Fibroblast of gingiva (primary cell): ENCODE data around the gene HTT.

ENCODE experiments used
- DNase-seq: peaks from one replicate; pipeline ENCODE4 v3.0.0-alpha.2; 2011; ENCODE audit warnings: low read depth

HTT gene

GRCh38 chr4:3201718-3202702, 127.5 kb downstream of the HTT start:
- no peak for DNase-seq

DNA sequence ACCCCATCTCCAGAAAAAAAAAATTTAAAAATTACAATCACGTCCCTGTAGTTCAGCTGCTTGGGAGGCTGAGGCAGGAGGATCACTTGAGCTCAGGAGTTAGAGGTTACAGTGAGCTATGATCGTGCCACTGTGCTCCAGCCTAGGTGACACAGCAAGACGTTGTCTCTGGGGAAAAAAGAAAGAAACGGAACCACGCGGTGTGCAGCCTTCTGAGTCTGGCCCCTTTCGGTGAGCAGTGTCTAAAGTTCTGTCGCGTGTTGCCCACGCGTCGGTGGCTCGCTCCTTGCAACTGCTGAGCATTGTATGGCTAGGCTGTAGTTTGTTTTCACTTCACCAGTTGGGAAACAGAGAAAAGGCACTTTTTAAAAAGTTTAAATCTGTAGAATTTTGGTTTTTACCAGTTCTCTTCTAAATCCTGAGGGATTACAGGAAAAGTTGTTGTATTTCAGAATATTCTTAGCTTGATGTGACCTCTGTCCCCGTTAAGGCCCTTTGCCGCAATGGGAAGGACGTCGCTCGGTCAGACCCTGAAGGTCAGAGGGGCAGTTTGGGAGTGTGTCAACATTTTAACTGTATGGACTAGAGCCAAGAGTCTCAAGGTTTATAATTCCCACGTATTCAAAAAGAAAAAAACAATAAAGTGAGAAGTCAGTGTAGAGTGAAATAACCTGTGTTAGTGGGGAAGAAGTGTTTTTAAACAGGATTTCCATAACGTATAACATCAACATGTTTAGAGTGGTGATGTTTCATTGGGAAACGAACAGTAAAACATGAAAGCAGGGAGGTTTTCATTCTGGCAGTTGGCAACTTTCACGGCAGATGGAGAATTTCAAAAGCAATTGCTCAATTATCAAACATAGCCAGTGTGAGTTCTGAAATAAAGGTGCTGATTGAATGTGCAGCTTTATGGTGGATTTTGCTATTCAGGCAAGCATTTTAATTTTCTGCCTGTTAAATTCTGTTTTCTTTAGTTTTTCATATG, 128.6 kb downstream of the HTT start:
- peak; percentile 56 for DNase-seq

GRCh38 chr4:3203971-3204431, 129.5 kb downstream of the HTT start:
- peak; percentile 75 for DNase-seq

DNA sequence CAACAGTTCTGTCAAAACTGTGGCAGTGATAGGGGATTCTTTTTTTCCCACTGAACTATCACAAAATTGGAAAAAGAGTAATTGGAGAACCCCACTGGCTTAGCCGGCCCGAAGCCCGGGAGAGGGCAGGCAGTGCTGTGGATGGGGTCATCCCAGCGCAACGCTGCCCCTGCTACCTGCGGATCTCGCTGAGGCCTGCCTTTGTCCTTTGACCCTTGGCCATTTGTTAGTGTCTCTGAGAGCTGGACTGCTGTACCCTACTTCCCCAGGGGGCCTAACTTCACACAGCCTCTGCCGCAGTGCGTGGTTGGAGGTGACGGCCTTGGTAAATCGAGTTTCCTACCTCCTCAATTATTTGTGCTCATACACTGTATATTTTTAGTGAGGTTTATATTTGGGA, 131.5 kb downstream of the HTT start:
- DNase-seq: no peak

DNA sequence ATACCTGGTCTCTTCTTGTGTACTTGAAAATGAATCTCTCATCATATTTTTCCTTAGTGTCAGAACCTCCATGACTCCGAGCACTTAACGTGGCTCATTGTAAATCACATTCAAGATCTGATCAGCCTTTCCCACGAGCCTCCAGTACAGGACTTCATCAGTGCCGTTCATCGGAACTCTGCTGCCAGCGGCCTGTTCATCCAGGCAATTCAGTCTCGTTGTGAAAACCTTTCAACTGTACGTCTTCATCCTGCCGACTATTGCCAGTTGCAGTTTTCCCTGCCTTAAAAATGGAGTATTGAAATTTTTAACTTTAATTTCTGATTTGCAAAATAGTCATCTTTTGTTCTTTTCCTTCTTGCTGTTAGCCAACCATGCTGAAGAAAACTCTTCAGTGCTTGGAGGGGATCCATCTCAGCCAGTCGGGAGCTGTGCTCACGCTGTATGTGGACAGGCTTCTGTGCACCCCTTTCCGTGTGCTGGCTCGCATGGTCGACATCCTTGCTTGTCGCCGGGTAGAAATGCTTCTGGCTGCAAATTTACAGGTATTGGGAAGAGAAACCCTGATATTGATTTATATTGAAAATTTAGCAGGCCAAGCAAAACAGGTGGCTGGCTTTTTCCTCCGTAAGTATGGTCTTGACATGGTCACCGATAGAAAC, 132.1 kb downstream of the HTT start:
- DNase-seq: no peak

- peak; percentile 81 for DNase-seq
Observed at GRCh38 chr4:3207531-3208037, 133.1 kb downstream of the HTT start.

DNA sequence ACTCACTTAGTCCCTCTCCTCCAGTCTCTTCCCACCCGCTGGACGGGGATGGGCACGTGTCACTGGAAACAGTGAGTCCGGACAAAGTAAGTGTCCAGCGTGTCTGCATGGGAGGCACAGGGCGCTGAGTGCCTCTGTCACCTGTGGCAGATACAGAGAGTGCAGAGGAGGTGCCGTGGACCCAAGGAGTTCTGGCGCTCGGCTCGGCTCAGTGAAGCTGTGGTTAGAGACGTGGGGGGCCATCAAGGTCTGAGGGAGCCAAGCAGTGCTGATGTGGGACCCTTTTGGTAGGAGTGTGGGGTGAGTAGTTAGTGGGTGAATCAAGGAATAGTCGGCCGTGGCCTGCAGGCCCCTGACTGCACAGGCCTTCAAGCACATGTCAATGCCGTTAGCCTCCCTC, 134.3 kb downstream of the HTT start:
- DNase-seq: no peak

- no peak for DNase-seq
Observed at GRCh38 chr4:3209551-3210325, 135.3 kb downstream of the HTT start.

- DNase-seq: no peak
Observed at GRCh38 chr4:3210467-3210866, 136.0 kb downstream of the HTT start.

DNA sequence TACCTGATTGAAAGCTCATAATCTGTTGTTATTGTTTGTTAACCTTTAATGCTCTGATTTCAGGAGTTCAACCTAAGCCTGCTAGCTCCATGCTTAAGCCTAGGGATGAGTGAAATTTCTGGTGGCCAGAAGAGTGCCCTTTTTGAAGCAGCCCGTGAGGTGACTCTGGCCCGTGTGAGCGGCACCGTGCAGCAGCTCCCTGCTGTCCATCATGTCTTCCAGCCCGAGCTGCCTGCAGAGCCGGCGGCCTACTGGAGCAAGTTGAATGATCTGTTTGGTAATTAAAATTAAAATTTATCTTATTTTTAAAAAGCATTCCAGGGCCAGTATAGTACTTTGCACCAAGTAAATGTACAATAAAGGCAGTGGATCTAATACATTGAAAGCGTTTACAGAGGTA, 137.4 kb downstream of the HTT start:
- no peak for DNase-seq

DNA sequence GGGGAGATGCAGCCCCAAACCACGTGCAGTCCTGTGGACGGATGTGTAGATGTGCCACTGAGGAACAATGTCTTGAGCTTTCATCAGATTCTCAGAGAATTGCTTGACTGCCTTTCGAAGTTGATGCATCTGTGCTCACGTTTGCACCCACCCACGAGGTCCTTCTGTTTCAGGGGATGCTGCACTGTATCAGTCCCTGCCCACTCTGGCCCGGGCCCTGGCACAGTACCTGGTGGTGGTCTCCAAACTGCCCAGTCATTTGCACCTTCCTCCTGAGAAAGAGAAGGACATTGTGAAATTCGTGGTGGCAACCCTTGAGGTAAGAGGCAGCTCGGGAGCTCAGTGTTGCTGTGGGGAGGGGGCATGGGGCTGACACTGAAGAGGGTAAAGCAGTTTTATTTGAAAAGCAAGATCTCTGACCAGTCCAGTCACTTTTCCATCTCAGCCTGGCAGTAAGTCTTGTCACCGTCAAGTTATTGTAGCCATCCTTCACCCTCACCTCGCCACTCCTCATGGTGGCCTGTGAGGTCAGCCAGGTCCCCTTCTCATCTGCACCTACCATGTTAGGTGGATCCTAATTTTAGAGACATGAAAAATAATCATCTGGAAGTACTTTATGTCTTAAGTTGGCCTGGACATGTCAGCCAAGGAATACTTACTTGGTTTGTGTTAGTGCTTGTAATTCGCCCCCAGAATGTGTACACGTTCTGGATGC, 138.1 kb downstream of the HTT start:
- no peak for DNase-seq

- no peak for DNase-seq
Observed at GRCh38 chr4:3213106-3213425, 138.6 kb downstream of the HTT start.

GRCh38 chr4:3213661-3214250, 139.3 kb downstream of the HTT start:
- DNase-seq: no peak

- DNase-seq: no peak
Observed at GRCh38 chr4:3215256-3215655, 140.8 kb downstream of the HTT start.

GRCh38 chr4:3215733-3216132, 141.3 kb downstream of the HTT start:
- DNase-seq: no peak

DNA sequence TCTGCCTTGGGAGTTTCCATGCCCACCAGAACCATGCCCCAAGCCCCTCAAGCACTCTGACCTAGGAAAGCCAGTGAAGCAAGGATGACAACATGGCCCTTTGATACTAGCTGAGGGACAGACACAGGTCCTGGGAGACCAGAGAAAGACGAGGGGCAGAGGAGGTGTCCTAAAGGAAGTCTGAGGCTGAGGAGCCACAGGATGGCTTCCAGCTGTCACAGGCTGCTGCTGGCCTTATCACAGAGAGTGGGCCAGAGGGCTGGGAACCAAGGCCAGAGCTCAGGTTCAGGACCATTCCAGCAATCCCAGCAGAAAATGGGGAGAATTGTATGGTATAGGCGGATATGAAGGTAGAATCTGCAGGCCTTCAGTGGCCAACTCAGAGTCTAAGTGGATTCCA, 142.8 kb downstream of the HTT start:
- no peak for DNase-seq

- no peak for DNase-seq
Observed at GRCh38 chr4:3217771-3218170, 143.3 kb downstream of the HTT start.

DNA sequence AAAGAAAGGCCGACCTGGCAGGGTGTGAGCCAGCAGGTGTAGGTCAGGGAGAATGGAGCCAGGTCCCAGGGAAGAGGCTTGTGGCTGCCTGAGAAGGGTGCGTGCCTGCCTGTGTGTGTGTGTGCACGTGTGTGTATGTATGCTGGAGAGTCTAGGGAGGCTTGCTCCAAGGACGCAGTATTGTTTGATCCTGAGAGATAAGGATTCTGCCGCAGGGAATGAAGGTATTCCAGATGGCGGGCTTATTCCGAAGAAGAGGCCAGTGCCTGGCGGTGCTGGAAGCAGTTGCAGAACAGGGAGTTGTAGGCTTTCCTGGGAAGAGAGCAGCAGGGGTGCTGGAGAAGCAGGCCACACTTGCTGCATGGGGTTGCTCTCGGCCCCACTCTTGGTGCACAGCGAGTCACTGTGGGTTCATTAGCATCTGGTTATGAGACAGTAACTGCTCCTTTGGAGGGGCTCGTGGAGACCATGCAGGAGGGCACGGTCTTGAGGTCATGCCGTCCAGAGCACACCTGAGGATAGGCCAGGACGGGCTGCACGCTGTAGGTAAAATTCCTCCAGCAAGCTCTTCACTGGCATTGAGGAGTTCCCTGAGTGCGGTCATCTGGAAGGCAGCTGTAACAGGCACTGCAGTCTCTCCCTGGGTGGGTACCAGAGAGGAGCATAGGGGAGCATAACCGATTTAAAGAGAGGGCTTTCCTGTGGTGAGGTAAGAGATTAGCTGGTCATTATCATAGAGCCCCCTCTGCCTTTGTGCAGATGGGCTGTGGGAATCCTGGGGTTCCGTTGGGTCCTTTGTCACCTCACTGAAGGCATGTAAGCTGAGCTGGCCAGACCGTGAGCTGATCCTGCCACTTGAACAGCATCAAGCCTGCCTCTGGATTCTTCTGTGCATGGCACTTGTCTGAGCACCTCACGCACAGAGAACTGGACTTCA, 144.6 kb downstream of the HTT start:
- no peak for DNase-seq
